Liver (tissue), 9 donors: ENCODE data around the gene ABCA6. TPM values are rescaled to one million over a fixed set of nuclear protein-coding genes. Genes with fewer than 3 reads are reported as not detected.

ENCODE experiments used
- DNase-seq: peaks from one replicate; pipeline ENCODE4 v3.0.0-alpha.2; 2017; ENCODE audit warnings: low spot score
- H3K27ac ChIP-seq, 2 donors: one replicate each; pipeline ENCODE4 v1.7.0; 2013; ENCODE audit warnings: inconsistent platforms in 2 of 2, low read length in 2 of 2, control low read depth in 1 of 2, low read depth in 1 of 2, mild to moderate bottlenecking in 1 of 2
- H3K27me3 ChIP-seq, 4 donors: one replicate each; pipeline versions ENCODE4 v1.6.1 to v1.7.0; 2013; ENCODE audit warnings: low read length in 3 of 4, inconsistent platforms in 1 of 4, mild to moderate bottlenecking in 1 of 4, moderate library complexity in 1 of 4; ENCODE audit not compliant: control insufficient read depth in 4 of 4, insufficient read depth in 4 of 4
- H3K36me3 ChIP-seq, 4 donors: one replicate each; pipeline versions ENCODE4 v1.6.1 to v1.7.0; 2013; ENCODE audit warnings: low read length in 3 of 4, mild to moderate bottlenecking in 3 of 4, low read depth in 1 of 4, moderate library complexity in 1 of 4; ENCODE audit not compliant: control insufficient read depth in 4 of 4, insufficient read depth in 3 of 4
- H3K4me1 ChIP-seq, 4 donors: one replicate each; pipeline versions ENCODE4 v1.6.1 to v1.7.0; 2013; ENCODE audit warnings: low read length in 3 of 4, mild to moderate bottlenecking in 3 of 4, moderate library complexity in 1 of 4; ENCODE audit not compliant: control insufficient read depth in 4 of 4, insufficient read depth in 4 of 4
- H3K4me3 ChIP-seq, 3 donors: one replicate each; pipeline versions ENCODE4 v1.6.1 to v1.7.0; 2013; ENCODE audit warnings: low read length in 3 of 3, control low read depth in 1 of 3, low read depth in 1 of 3, mild to moderate bottlenecking in 1 of 3
- H3K9ac ChIP-seq, 2 donors: one replicate each; pipeline ENCODE4 v1.7.0; 2013; ENCODE audit warnings: low read length in 2 of 2, mild to moderate bottlenecking in 2 of 2, moderate library complexity in 2 of 2, control low read depth in 1 of 2, low read depth in 1 of 2
- H3K9me3 ChIP-seq, 4 donors: one replicate each; pipeline versions ENCODE4 v1.6.1 to v1.7.0; 2013; ENCODE audit warnings: low read length in 3 of 4; ENCODE audit not compliant: control insufficient read depth in 4 of 4
- CTCF ChIP-seq: fragments of 150-350 bp; IDR thresholded peaks from 2 replicates; pipeline ENCODE4 v1.5.1; 2017; ENCODE audit warnings: improper control_type of control experiment, low read depth, low read length; ENCODE audit not compliant: missing input control
- EGR1 ChIP-seq, 2 donors: IDR thresholded peaks; 2 replicates each; pipeline ENCODE4 v1.6.1; 2016 to 2018; ENCODE audit warnings: antibody characterized with exemption in 2 of 2, low read depth in 2 of 2
- FOXA1 ChIP-seq: IDR thresholded peaks from 2 replicates; pipeline ENCODE4 v1.6.1; 2016; ENCODE audit warnings: antibody characterized with exemption
- FOXA2 ChIP-seq: IDR thresholded peaks from 2 replicates; pipeline ENCODE4 v1.6.1; 2016; ENCODE audit warnings: antibody characterized with exemption
- GABPA ChIP-seq, 2 donors: IDR thresholded peaks in 1 of 2; conservative IDR thresholded peaks in 1 of 2; 2 replicates each; pipeline ENCODE4 v1.6.1; 2016; ENCODE audit warnings: antibody characterized with exemption in 2 of 2, mild to moderate bottlenecking in 1 of 2, moderate library complexity in 1 of 2
- HNF4A ChIP-seq, 2 donors: conservative IDR thresholded peaks; 2 replicates each; pipeline ENCODE4 v1.6.1; 2016; ENCODE audit warnings: antibody characterized with exemption in 2 of 2, mild to moderate bottlenecking in 2 of 2
- HNF4G ChIP-seq: IDR thresholded peaks from 2 replicates; pipeline ENCODE4 v1.6.1; 2016; ENCODE audit warnings: antibody characterized with exemption
- JUND ChIP-seq, 2 donors: IDR thresholded peaks; 2 replicates each; pipeline ENCODE4 v1.6.1; 2016; ENCODE audit warnings: antibody characterized with exemption in 2 of 2
- MAX ChIP-seq: IDR thresholded peaks from 2 replicates; pipeline ENCODE4 v1.6.1; 2016; ENCODE audit warnings: antibody characterized with exemption
- NR2F2 ChIP-seq: IDR thresholded peaks from 2 replicates; pipeline ENCODE4 v1.6.1; 2016; ENCODE audit warnings: antibody characterized with exemption
- RAD21 ChIP-seq, 2 donors: IDR thresholded peaks; 2 replicates each; pipeline ENCODE4 v1.6.1; 2016; ENCODE audit warnings: antibody characterized with exemption in 2 of 2, mild to moderate bottlenecking in 2 of 2
- REST ChIP-seq: IDR thresholded peaks from 2 replicates; pipeline ENCODE4 v1.6.1; 2016; ENCODE audit warnings: antibody characterized with exemption, mild to moderate bottlenecking
- RXRA ChIP-seq, 2 donors: IDR thresholded peaks; 2 replicates each; pipeline ENCODE4 v1.6.1; 2017 to 2018; ENCODE audit warnings: antibody characterized with exemption in 2 of 2, mild to moderate bottlenecking in 1 of 2
- SP1 ChIP-seq: IDR thresholded peaks from 2 replicates; pipeline ENCODE4 v1.6.1; 2018; ENCODE audit warnings: antibody characterized with exemption, mild to moderate bottlenecking
- TAF1 ChIP-seq: conservative IDR thresholded peaks from 2 replicates; pipeline ENCODE4 v1.6.1; 2016; ENCODE audit warnings: antibody characterized with exemption, mild to moderate bottlenecking
- YY1 ChIP-seq: IDR thresholded peaks from 2 replicates; pipeline ENCODE4 v1.6.1; 2016; ENCODE audit warnings: antibody characterized with exemption, mild to moderate bottlenecking
- WGBS: extraction: QIAGEN DNeasy Blood & Tissue Kit; methylation state at CpG from one replicate; pipeline ENCODE4 v1.1.7; 2013; 5-methylcytosine and 5-hydroxymethylcytosine counted together
- polyA plus RNA-seq, 2 donors: library from polyadenylated mRNA; stranded (reverse) in 1 of 2; unstranded in 1 of 2; fragments of 200-250 nt in 1 of 2; fragments of >200 nt in 1 of 2; fragmentation: Nextera tagmentation in 1 of 2; extraction: Ambion mirVana in 1 of 2; gene quantifications; one replicate each; pipeline versions ENCODE4 v1.2.1 to v1.2.3, GENCODE V29; 2013 to 2015
- total RNA-seq, 2 donors: library from RNA; depleted of rRNA; stranded (reverse); fragments of >200 nt; gene quantifications; one replicate each; pipeline ENCODE4 v1.2.3, GENCODE V29; 2014
- donor health status: healthy.
- donor health status: healthy.
- donor health status: healthy.
- donor health status: healthy.
- donor health status: healthy.

Gene ABCA6
- total and polyA plus RNA-seq, 4 donors, result 37.5 to 158 (median 47.5) TPM

- TF ChIP-seq REST (no peak), FOXA2 (no peak), SP1 (no peak), JUND (IDR thresholded peaks at IDR 0.05) (no peak), MAX (no peak), CTCF (no peak)
Measured at GRCh38 chr17:69065113-69065512, 76.6 kb downstream of the ABCA6 start (continued).

- Histone ChIP-seq H3K9me3 (no peaks in the 10 kb centered on the region), H3K4me3 (no peak overlapping the region), H3K27me3 (no peaks in the 10 kb centered on the region), H3K36me3 (peaks cover 0 to 11% (median 4%) of the 10 kb centered on the region in 4 donors), H3K9ac (no peak overlapping the region), H3K4me1 (peaks cover 0 to 5% (median 3%) of the 10 kb centered on the region in 4 donors), H3K27ac (no peak overlapping the region)
- no peak for TF ChIP-seq HNF4G
- TF ChIP-seq FOXA1, result no peak
- TF ChIP-seq GABPA (IDR thresholded peaks at IDR 0.05 in 1 of 2, conservative IDR thresholded peaks at IDR 0.05 in 1 of 2), result no peak
- WGBS, result 77% methylated on average over 1 of the region's 1 CpG
- DNase-seq, result no peak
Measured at GRCh38 chr17:69064476-69064875, 77.2 kb downstream of the ABCA6 start.

GRCh38 chr17:69064001-69064400 lies 77.7 kb downstream of the ABCA6 start:
- no peak overlapping the region for H3K9ac ChIP-seq
- peaks cover 0 to 10% (median 4%) of the 10 kb centered on the region in 4 donors for H3K36me3 ChIP-seq
- no peaks in the 10 kb centered on the region for H3K27me3 ChIP-seq
- no peak overlapping the region for H3K27ac ChIP-seq
- no peaks in the 10 kb centered on the region for H3K9me3 ChIP-seq
- peaks cover 0 to 5% (median 2%) of the 10 kb centered on the region in 4 donors for H3K4me1 ChIP-seq
- WGBS, result 87% methylated on average over 2 of the region's 2 CpGs
- DNase-seq, result no peak
- no peak for TF ChIP-seq RAD21 (IDR thresholded peaks at IDR 0.05)
- no peak for TF ChIP-seq MAX
- no peak for TF ChIP-seq REST
- TF ChIP-seq NR2F2, result no peak
- no peak for TF ChIP-seq TAF1
- no peak for TF ChIP-seq YY1
- no peak for TF ChIP-seq JUND (IDR thresholded peaks at IDR 0.05)
- TF ChIP-seq HNF4A (conservative IDR thresholded peaks at IDR 0.05), result no peak
- TF ChIP-seq SP1, result no peak
- TF ChIP-seq HNF4G, result no peak
- no peak for TF ChIP-seq CTCF
- no peak for TF ChIP-seq EGR1 (IDR thresholded peaks at IDR 0.05; ENCODE audit: low read depth in 2 of 2)
- no peak for TF ChIP-seq RXRA (IDR thresholded peaks at IDR 0.05)
- no peak overlapping the region for H3K4me3 ChIP-seq
